ENCODE data around the gene EMILIN3. TPM values are rescaled to one million over a fixed set of nuclear protein-coding genes. Genes with fewer than 3 reads are reported as not detected.

The EMILIN3 gene
- total RNA-seq, 1 experiment from 2014 or later, result 5.9 TPM

GRCh38 chr20:41334443-41335421, 31.9 kb downstream of the EMILIN3 start:
- Mint-ChIP-seq H3K27ac (no peak overlapping the region; a peak in 1 of 7 replicates), H3K4me1 (peaks cover 4 to 9% of the 10 kb centered on the region in 2 experiments), H3K4me3 (no peak overlapping the region), H3K27me3 (ENCODE audit: low read depth) (peaks cover 24% of the 10 kb centered on the region), H3K36me3 (ENCODE audit: insufficient read depth in 1 of 3, low read depth in 3 of 3) (no peaks in the 10 kb centered on the region), H3K9me3 (no peaks in the 10 kb centered on the region)
- H3K27me3 ChIP-seq (ENCODE audit: insufficient read depth, low read length), result no peaks in the 10 kb centered on the region
- H2BK15ac ChIP-seq (ENCODE audit: low read depth, low read length), result no peak overlapping the region
- H3K9ac ChIP-seq (ENCODE audit: extremely low read depth, insufficient read length, low read length), result no peak overlapping the region
- H3K79me1 ChIP-seq (ENCODE audit: insufficient read depth, low read depth, low read length, poor library complexity, severe bottlenecking), result no peaks in the 10 kb centered on the region
- H2BK12ac ChIP-seq (ENCODE audit: insufficient read length, low read depth, low read length), result no peak overlapping the region
- H3K79me2 ChIP-seq (ENCODE audit: insufficient read depth, low read length), result no peaks in the 10 kb centered on the region
- H4K5ac ChIP-seq (ENCODE audit: insufficient read length, low read depth, low read length), result no peak overlapping the region
- no peak overlapping the region for H2BK120ac ChIP-seq (ENCODE audit: low read depth, low read length, poor library complexity, severe bottlenecking)
- H3K4me1 ChIP-seq (ENCODE audit: insufficient read depth, low read length), result peaks cover 3% of the 10 kb centered on the region; the same call in 1 of the 2 replicates
- no peak overlapping the region for H2BK20ac ChIP-seq (ENCODE audit: low read depth, low read length, poor library complexity, severe bottlenecking)
- H3K27ac ChIP-seq (ENCODE audit: insufficient read length, low read depth, low read length), result no peak overlapping the region
- H2AK5ac ChIP-seq (ENCODE audit: insufficient read length, low read length), result no peak overlapping the region
- H3K4ac ChIP-seq (ENCODE audit: low read depth, low read length), result no peak overlapping the region
- no peak overlapping the region for H3K23ac ChIP-seq (ENCODE audit: insufficient read length, low read depth, low read length)
- no peak for DNase-seq
- no peak overlapping the region for H3K18ac ChIP-seq (ENCODE audit: insufficient read length, low read depth, low read length)
- no peak for TF ChIP-seq CTCF (conservative IDR thresholded peaks at IDR 0.05)
- H2AFZ ChIP-seq (ENCODE audit: low read length), result no peak overlapping the region
- no peak overlapping the region for H2BK5ac ChIP-seq (ENCODE audit: insufficient read length, low read length)
- H4K20me1 ChIP-seq (ENCODE audit: control insufficient read depth, insufficient read depth, insufficient read length), result no peaks in the 10 kb centered on the region
- no peak overlapping the region for H3K56ac ChIP-seq (ENCODE audit: insufficient read length, low read depth, low read length)
- H3T11ph ChIP-seq (ENCODE audit: low read length), result no peak overlapping the region
- H3K23me2 ChIP-seq (ENCODE audit: insufficient read length, low read depth, low read length, poor library complexity, severe bottlenecking), result no peaks in the 10 kb centered on the region
- WGBS (ENCODE audit: extremely low coverage, insufficient read length, low lambda C conversion rate), result no CpG with 5 or more reads among the region's 15 CpGs
- no peaks in the 10 kb centered on the region for H3K9me3 ChIP-seq (ENCODE audit: control insufficient read depth, low read depth, low read length)
- H3K14ac ChIP-seq (ENCODE audit: insufficient read depth, low read length), result no peak overlapping the region
- no peak overlapping the region for H4K8ac ChIP-seq (replicated peaks; ENCODE audit: insufficient read length, low read depth, low read length)
- H4K91ac ChIP-seq (ENCODE audit: insufficient read length, low read depth, low read length), result no peak overlapping the region
- H3K4me2 ChIP-seq (ENCODE audit: insufficient read depth, insufficient read length, low read length), result no peak overlapping the region
